NCI-H146 treated with DMSO at 0.1 percent for 48 hours (cell line): Measurements from ENCODE around the gene S100A6.
"Not testable (repeated sequence)": the region's sequence is repeated elsewhere in the genome, so short reads cannot be mapped to it uniquely, and the experiment has no call there.

Experiments
- DNase-seq: peaks from one replicate; lab custom pipeline; 2025; ENCODE audit not compliant: unreplicated experiment; lab: John Stamatoyannopoulos, UW

The S100A6 gene

DNA sequence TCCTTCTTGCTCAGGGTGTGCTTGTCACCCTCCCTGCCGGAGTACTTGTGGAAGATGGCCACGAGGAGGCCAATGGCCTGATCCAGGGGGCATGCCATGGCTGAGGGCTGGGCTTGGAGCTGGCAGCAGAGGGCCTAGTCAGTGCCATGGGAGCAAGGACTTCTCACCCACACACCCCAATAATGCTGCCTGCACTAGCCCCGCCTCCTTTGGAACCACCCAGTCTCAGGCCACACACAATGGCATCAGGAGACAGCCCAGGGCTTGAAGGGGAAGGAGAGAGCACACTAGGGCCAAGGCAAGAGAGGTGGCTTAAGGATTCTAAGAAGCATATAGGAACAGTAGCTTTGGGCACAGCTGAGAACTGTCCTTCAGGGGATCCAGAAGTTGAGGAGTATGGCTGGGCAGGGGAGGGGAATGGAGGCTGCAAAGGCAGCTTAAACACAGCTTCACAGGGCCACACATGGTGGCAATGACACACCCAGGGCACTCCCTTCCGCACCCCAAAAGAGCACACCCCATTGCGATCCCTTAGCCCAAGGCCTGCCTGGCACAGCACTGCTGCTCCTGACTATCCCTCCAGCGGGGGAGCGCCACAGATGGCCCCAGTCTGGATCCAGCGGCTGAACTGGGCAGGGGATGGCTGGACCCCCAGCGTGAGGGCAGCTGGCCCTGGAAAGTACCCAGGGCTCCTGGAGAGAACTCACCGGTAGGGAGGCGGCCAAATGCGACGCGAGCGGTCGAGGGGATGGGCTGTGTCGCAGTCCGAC lies at the start of gene S100A6:
Gene S100A6 (minus strand): TSS at position 750 of the 770 bp plus-strand sequence. CDS start 652 bp downstream, at position 98.
- peak; percentile 56 for DNase-seq

DNA sequence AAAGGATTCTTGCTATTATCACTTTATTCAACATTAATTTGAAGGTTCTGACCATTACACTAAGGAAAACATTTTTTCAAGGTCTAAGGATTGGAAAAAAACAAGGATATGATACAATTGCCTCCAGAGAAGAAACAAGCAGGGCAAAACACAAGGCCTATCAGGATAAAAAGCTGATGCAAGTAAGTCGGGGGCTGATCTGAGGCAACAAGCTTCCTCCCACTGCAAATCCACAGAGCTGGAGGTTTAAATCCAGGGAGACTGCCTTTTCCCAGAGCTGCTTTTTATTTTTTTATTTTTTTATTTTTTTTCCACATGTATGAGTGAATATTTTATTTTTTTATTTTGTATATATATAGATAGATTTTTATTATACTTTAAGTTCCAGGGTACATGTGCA lies 49.2 kb upstream of the S100A6 start:
- DNase-seq: no peak

DNA sequence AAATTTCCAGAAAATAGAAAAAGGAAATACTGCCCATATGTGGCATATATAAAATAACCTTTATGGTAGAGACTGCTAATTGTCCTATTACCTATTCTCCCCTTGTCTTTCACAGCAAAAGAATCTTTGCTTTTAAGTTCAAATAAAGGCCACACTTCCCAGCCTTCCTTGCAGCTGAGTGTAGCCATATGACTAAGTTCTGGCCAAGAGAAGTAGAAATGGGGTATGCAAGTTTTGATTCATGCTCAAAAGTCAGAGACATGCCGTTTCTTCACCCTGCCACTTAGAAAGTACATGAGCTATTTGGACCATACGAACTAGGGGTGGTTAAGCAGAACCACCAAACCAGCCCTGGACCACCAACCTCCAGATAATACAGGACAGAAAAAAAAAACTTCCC lies 48.2 kb upstream of the S100A6 start:
- DNase-seq: no peak

DNA sequence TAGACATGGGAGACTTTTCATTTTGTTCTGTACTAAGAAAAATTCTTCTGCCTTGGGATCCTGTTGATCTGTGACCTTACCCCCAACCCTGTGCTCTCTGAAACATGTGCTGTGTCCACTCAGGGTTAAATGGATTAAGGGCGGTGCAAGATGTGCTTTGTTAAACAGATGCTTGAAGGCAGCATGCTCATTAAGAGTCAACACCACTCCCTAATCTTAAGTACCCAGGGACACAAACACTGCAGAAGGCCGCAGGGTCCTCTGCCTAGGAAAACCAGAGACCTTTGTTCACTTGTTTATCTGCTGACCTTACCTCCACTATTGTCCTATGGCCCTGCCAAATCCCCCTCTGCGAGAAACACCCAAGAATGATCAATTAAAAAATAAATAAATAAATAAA lies 47.7 kb upstream of the S100A6 start:
- not testable (repeated sequence) for DNase-seq

DNA sequence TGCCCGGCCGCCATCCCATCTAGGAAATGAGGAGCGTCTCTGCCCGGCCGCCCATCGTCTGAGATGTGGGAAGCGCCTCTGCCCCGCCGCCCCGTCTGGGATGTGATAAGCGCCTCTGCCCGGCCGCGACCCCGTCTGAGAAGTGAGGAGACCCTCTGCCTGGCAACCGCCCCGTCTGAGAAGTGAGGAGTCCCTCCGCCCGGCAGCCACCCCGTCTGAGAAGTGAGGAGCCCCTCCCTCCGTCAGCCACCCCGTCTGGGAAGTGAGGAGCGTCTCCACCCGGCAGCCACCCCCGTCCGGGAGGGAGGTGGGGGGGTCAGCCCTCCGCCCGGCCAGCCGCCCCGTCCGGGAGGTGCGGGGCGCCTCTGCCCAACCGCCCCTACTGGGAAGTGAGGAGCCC lies 47.0 kb upstream of the S100A6 start:
- DNase-seq: not testable (repeated sequence)

DNA sequence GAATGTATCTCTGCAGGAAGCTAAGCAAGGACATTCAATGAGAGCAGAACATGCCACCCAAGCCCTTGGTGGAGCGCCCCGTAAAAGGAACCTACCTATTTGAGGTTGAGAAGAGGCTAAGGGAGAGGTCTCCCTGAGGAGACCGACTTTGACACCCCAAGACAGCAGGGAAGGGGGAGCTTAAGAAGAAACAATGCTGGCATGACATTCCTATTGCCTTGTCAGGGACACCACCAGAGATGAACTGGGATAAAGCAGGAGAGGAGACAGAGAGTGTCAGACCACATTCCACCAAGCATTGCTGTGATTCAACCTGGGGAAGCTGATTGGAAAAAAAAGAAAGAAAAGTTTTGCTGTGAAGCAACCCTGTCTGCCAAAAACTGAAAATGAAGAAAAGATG lies 43.1 kb upstream of the S100A6 start:
- DNase-seq: no peak

DNA sequence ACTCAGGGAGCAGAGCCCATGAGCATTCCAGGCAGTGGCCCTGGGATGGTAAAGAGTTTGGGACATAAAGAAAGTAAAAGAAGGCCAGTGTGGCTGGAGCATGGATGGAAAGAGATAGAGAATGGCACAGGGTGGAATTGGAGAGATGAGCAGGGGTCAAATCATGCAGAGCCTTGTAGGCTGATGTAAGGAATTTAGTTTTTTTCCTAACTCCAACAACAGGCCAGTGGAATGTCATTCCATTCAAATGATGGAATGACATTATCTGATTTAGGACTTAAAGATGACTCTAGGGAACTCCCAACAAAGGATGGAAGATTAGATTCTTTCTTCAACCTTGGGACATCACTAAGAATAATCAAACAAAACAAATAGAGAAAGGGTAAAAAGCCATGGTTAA lies 42.7 kb upstream of the S100A6 start:
- no peak for DNase-seq

DNA sequence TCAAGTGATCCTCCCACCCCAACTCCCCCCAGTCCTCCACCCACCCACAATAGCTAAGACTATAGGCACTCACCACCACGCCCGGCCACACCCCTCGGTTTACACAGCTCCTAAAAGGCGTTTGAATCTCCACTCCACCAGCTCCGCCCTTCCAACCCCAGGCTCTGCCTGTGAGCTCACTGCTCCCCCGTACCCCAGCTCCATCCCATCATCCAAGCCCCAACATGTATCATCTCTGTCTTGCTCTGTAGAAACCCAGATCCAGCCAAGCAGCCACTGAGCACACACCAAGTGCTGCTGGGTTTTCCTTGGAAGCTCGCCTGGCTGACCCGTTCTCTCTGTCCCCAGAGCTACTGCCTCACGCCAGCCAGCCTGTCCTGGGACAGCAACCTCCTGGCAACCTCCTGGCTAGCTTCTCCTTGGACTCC lies 41.8 kb upstream of the S100A6 start:
- no peak for DNase-seq

DNA sequence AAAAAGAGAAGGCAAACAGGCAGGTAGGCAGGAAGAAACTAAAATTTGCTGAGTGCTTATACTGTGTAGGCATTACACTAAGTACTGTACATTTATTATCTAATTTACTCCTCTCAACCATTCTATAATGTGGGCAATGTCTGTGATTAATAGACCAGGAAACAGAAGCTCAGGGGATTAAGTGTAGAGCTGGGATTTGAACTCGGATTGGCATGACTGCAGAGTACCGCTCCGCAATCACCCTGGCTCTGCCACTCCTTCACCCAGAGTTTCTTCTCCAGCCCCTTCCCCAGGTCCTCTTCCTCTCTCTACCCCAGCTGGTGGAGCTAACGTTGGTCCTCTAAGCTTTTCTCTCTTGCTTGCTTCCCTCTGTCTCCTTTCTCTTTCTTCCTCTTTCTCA lies 41.3 kb upstream of the S100A6 start:
- no peak for DNase-seq

DNA sequence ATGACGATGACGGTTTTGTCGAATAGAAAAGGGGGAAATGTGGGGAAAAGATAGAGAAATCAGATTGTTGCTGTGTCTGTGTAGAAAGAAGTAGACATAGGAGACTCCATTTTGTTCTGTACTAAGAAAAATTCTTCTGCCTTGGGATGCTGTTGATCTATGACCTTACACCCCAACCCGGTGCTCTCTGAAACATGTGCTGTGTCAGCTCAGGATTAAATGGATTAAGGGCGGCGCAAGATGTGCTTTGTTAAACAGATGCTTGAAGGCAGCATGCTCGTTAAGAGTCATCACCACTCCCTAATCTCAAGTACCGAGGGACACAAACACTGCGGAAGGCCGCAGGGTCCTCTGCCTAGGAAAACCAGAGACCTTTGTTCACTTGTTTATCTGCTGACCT lies 39.7 kb upstream of the S100A6 start:
- DNase-seq: not testable (repeated sequence)

DNA sequence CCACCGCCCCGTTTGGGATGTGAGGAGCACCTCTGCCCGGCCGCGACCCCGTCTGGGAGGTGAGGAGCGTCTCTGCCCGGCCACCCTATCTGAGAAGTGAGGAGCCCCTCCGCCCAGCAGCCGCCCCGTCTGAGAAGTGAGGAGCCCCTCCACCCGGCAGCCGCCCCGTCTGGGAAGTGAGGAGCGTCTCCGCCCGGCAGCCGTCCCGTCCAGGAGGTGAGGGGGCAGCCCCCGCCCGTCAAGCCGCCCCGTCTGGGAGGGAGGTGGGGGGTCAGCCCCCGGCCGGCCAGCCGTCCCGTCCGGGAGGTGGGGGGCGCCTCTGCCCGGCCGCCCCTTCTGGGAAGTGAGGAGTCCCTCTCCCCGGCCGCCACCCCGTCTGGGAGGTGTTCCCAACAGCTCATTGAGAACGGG lies 39.3 kb upstream of the S100A6 start:
- DNase-seq: not testable (repeated sequence)

DNA sequence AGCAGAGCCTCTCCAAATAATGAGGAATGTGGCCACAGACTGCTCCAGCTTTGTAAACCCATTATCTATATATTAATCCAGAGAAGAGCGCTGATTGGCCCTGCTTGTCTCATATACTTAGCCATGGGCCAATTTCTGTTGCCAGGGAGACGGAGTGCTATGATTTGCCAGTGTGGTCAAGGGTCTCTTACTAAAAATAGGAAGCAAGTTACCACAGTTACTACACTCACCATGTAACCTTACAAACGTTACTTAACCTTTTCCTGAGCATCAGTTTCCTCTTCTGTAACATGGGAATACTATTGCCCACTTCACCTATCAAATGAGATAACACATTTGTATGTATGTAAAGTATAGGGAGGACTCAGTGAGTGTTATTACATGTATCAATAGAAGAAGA lies 37.6 kb upstream of the S100A6 start:
- DNase-seq: no peak

DNA sequence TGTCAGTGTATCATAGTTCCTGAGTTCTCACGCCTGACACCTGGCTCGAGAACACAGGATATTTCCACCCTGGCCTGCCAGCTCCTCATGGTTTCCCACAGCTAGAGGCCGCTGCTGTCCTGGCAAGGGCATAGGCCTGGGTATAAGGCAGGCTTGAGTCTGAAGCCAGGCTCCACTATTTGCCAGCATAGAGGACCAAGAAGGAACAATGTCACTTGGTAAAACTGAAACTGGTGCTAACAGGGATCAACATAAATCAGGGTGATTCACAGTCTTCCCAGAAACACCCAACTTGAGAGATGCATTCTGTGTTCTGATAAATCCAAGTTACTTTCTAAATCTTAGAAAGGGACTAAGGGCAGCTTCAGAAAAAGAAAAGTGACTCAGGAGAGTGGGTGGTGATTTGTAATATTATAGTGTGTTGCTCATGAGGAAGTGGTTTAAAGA lies 36.8 kb upstream of the S100A6 start:
- peak; percentile 60 for DNase-seq

DNA sequence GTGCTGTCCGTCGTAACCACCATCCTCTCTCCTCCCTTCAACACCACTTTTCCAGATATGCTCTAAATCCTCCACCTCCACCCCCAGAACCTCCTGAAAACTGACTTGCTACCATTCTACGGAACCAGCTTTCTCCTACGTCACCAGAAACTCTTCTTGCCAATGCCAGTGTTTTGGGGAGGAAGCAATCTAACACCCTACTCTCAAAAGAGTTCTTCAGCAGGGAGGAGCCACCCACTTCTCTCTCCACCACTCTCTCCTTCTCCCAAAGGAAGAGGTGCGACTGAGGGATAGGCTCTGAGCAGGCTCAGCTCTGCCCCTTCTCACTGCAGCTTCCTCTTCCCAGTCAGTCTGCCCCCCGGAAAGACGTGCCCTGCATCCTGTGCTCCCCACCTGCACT lies 35.9 kb upstream of the S100A6 start:
- DNase-seq: no peak

DNA sequence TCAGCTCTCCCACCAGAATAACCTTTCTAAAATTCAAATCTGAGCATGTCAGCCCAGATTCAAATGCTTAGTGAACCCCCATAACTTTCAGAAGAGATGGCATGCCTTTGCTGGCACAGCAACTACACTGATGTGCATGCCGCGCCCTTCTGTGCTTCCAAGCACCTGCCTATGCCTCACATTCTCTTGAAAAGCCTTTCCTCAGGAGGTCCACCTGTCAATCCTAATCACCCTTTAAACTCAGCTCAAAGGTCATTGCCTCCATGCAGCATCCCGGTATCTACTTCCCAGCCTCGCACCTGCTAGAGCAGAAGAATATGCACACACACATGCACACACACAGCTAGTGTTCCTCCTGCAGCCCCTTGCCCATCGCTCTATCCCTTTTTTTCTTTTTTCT lies 35.1 kb upstream of the S100A6 start:
- peak; percentile 85 for DNase-seq

DNA sequence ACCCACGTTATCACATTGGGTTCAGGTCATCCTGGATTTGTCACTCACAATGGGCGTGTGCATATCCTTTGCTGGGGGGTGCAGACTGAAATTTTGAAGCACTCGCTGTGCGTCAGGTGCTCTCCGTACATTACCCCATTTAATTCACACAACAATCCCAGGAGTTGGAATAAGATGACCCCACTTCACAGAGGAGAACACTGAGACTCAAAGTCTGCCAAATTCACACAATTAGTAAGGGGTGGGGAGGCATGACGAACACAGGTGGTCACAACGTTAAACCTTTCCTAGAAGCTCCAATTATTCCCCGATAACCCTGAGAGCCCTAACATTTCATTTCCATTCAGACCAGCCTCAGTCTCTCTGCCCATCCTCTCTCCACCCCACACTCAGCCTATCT lies 33.7 kb upstream of the S100A6 start:
- no peak for DNase-seq

DNA sequence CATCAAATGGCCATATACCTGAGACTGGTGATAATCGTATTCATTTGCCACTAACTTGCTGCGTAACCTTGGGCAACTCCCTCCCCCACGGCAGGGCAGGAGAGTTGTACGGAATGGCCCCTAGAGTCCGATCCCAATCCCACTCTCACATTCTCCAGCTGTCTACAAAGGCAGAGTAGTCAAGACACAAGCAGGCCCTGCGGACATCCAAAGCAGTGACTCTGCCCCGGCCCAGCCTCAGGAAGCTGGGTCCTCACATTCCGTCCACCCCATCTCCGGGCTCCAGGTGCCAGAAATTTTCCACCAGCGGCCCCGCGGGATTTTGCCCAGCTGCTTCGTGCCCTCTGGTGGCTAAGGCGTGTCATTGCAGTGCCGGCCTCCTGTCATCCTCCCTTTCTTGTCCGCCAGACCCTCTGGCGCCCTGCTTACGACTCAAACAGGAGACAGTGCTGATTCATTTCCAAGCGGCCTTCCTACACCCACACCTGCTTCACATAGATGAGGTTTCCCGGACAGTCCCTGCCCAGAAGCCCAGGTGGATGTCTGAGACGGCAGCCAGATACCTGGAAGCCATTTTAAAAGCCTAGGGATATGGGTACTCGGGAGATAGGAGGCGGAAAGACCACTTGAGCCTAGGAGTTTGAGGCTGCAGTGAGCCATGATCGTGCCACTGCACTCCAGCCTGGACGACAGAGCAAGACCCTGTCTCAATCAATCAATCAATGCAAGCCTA lies 32.7 kb upstream of the S100A6 start:
- DNase-seq: peak; percentile 87

DNA sequence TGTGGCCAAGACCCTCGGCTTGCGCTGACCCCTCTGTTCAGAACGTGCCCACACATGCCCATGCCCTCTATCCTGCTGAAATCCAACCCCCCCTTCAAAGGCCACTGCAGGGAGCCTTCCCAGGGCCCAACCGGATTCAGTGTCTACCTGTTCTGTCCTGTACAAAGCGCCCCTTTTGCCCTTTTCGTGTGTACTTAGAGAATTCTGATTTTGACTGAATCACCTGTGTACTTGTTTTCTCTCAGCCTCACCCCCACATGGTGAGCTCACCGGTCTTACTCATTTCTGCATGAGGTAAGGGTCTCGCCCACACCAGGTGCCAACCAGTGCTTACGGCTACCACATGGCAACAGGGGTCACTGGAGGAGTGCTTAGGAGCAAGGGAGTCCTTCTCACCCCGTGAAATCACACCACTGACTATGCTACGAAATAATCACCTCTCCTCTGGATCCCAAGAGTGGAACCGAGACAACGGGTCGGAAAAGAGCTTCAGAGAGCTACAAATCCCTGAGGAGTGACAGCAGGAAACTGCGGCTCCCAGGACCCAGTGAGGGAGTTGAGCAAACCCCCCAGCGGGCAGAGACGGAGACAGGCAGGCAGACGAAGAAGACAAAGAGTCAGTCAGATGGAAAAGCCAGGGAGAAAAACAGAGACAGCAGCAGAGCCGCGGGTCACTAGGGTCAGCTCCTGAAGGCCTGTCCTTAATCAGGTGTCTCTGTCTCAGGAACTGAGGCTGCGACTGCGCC lies 32.0 kb upstream of the S100A6 start:
- DNase-seq: no peak

DNA sequence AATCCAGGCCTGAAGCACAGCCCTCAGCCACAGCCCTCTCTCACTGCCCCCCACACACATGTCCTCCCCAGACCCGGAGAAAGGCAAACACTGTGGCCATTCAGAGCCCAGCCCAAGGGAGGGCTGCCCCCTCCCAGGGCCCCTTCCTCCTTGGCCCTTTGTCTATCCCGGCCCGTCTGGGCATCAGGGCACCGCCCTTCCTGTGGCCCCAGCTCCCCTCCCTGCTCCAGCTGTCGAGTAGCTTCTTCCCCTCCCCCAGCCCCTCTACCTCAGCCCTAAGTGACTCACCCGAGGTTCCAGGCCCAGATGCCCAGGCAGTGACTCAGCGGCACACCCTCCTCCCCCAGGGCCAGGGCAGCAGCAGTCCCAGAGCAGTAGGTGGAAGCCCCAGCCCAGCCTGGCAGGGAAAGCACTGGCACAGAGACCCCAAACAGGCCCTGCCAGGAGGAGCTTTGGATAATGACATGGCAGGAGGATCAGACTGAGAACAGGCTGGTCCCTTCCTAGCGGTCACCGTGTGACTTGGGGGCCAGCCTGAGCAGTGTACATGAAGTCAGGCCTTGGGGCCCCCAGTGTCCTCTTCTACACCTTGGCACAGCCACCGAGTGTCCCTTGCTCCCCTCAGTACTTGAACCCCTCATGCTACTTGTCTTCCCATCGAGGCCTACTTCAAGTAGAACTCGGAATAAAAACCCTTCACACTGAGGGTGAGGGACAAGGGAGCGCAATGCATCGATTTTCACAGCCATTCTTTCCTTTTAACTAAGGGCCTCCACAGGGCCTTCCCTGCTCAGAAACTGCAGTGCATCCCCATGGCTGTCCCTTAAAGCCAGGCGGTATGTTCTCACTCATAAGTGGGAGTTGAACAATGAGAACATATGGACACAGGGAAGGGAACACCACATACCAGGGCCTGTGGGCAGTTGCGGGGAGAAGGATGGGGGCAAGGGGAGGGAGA lies 30.9 kb upstream of the S100A6 start:
- DNase-seq: no peak

DNA sequence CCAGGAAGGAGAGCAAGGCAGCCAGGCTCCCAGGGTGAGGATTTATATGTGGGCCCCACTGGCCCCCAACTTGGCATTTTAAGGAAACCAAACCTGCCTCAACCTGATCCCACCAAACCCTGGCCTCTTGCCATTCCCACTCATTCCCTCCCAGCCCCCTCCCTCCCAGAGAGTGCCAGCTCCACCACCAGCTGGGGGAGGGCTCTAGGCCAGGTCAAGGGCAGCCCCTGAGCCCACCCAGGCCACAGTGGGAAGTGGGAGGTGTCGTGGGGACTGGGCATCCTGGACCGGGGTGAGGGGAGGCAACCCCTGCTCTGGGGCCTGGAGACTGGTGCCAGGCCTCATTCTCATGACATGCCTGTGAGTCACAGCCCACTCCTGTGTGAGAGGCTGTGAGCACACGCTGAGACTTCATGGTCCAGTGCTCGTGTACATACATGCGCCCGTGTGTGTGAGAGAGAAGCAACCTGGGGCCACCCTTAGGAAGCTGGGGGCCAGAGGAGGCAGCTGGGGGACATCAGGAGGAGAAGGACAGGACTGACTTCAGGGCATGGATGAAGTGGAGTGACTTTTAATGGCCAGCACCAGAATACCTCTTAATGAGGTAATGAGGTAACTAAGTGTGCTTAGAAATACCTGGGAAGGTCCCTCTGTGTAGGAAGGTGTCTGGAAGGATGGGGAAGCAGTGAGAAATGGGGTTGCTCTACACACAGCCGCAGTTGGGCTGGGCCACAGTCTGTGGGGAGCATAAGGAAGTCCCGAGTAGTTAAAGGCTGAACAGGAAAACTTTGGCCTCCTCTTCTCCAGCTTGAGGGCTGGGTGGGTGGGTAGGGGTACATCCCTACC lies 30.0 kb upstream of the S100A6 start, which contains the start of gene S100A2:
Gene S100A2 (minus strand): TSS at position 316 of the 846 bp plus-strand sequence. CDS start 1,967 bp downstream, outside the sequence.
- DNase-seq: no peak
